Left kidney (tissue), 2 donors: ENCODE measurements around the gene R3HCC1L. TPM values are rescaled to one million over a fixed set of nuclear protein-coding genes. Genes with fewer than 3 reads are reported as not detected.
"Not testable (repeated sequence)": the region's sequence is repeated elsewhere in the genome, so short reads cannot be mapped to it uniquely, and the experiment has no call there.

Experiments
- DNase-seq: peaks from one replicate; pipeline ENCODE4 v3.0.0-alpha.2; 2013
- polyA plus RNA-seq: library from polyadenylated mRNA; unstranded; fragments of 120-200 nt; gene quantifications from one replicate; pipeline ENCODE4 v1.2.1, GENCODE V29; 2013; ENCODE audit not compliant: insufficient read length

The R3HCC1L gene
- polyA plus RNA-seq, 1 donor = 23.3 TPM

DNA sequence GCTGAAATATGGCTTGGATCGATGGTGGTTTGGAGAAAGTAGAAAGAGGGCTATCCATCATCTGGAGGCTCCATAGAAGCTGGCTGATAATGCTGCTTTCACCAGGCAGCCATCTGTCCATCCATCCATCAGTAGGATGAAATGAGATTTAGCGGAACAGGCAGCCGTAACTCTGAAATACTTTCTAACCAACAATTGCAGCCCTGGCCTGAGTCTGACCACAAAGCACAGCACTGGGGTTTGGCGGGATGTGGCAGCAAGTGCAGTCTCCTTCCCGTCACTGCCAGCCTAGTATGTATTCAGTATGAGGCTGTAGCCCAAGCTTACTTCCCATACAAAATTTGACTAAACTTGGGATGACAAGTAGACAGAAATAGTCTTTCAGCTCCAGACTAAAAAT is 38.0 kb downstream of the R3HCC1L start:
- no peak for DNase-seq

DNA sequence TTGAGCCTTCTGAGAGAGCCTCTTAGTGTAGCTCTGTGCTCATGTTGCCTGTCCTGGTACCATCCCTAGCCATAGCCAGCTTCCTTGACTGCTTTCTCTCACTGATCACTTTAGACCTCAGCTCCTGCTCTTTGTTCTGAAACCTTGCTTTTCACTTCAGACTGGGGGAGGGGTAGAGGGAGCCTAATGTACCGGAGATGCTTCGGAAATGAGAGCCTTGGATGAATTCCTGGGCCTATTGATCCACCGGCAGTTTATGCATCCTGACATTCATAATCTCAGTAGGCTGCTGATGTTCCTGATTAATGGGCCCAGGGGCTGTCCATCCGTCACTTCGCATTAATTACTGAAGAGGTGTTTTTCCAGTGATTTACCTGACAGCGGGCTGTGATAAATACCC is 38.8 kb downstream of the R3HCC1L start:
- no peak for DNase-seq

DNA sequence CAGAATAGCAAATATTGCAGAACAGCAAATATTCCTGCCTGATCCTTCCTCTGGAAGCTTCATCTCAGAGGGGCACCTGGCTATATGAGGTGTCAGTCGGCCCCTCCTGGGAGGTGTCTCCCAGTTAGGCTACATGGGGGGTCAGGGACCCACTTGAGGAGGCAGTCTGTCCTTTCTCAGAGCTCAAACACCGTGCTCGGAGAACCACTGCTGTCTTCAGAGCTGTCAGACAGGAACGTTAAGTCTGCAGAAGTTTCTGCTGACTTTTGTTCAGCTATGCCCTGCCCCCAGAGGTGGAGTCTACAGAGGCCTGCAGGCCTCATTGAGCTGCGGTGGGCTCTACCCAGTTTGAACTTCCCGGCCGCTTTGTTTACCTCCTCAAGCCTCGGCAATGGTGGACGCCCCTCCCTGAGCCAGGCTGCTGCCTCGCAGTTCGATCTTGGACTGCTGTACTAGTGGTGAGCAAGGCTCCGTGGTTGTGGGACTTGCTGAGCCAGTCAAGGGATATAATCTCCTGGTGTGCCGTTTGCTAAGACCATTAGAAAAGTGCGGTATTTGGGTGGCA is 48.0 kb downstream of the R3HCC1L start:
- DNase-seq = not testable (repeated sequence)

DNA sequence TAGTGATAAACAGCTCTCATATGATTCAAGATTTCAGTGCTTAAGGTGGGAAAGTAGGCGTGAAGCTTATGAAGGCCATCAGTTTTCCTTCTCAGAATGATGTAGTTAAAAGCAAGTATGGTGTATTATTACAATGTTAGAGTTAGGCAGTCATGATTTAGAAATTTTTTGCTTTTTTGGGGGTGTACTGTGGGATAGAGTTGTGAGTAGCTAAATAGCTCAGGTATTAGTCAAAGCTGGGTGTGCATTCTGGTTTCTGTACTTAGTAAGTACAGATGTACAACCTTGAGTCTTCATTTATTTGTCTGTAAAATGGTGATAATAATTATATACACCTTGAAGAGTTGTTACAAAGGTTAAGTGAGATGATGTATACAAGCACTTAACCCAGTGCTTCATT is 52.2 kb downstream of the R3HCC1L start:
- no peak for DNase-seq

DNA sequence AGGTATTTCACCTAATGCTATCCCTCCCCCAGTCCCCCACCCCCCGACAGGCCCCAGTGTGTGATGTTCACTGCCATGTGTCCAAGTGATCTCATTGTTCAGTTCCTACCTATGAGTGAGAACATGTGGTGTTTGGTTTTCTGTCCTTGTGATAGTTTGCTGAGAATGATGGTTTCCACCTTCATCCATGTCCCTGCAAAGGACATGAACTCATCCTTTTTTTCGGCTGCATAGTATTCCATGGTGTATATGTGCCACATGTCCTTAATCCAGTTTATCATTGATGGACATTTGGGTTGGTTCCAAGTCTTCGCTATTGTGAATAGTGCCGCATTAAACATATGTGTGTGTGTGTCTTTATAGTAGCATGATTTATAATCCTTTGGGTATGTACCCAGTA is 56.3 kb downstream of the R3HCC1L start:
- not testable (repeated sequence) for DNase-seq

DNA sequence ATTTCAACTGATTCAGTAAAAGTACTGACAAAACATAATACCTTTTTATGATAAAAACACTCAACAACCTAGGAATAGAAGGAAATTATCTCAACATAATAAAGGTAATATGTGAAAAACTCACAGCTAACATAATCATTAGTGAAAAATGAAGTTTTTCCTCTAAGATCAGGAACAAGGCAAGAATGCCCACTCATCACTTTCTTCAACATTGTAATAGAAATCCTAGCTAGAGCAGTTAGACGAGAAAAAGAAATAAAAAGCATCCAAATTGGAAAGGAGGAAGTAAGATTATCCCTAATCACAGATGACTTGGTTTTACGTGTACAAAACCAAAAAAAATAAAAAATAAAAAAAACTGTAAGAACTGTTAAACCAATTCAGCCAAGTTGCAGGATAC is 58.6 kb downstream of the R3HCC1L start:
- no peak for DNase-seq

DNA sequence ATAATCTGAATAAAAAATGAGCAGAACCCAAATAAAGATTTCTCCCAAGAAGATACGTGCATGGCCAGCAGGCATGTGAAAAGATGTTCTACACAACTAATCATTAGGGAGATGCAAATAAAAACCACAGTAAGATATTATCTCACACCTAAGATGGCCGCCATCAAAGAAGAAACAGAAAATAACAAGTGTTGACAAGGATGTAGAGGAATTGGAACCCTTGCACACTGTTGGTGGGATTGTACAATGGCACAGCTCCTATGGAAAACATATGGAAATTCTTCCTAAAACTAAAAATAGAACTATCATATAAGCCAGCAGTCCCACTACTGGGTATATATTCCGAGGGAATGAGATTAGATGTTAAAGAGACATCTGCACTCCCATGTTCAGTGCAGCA is 60.2 kb downstream of the R3HCC1L start:
- no peak for DNase-seq

DNA sequence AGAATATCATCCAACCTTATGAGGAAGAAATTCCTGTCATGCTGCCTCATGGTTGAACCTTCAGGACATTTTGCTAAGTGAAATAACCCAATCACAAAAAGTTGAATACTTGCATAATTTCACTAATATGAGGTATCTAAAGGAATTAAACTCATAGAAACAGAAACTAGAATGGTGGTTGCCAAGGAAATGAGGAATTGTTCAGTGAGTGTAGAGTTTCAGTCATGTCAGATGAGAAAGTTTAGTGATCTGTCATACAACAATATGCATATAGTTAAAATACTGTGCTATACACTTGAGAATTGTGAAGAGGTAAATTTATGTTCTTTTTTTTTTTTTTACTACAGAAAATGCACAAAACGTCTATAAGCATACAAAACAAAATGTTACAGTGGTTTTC is 60.7 kb downstream of the R3HCC1L start:
- no peak for DNase-seq

DNA sequence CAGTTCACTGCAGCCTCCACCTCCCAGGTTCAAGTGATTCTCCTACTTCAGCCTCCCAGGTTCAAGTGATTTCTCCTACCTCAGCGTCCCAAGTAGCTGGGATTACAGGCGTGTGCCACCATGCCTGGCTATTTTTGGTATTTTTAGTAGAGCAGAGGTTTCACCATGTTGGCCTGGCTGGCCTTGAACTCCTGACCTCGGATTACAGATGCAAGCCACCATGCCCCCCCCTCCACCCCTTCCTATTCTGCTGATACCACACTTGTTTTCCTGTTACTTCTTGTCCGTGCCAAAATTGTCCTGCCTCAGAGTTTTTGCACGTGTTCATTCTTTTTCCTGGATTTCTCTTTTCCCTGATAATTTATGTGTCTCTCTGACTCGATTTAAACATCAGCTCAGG is 62.5 kb downstream of the R3HCC1L start:
- DNase-seq = no peak

DNA sequence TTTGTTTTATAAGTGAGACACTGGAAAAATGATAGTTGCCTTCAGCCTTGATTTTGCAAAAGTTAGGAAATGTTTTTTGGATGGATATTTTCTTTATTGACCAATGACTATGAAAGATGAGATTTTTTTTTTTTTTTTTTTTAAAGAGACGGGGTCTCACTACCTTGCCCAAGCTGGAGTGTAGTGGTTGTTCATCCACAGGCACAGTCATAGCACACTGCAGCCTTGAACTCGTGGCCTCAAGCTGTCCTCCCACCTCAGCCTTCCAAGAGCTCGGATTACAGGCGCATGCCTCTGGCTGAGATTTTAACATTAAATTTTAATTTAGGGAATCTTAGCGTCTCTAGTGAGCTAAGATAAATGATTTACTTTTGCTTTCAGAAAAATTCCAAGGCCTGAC is 67.3 kb downstream of the R3HCC1L start:
- no peak for DNase-seq

DNA sequence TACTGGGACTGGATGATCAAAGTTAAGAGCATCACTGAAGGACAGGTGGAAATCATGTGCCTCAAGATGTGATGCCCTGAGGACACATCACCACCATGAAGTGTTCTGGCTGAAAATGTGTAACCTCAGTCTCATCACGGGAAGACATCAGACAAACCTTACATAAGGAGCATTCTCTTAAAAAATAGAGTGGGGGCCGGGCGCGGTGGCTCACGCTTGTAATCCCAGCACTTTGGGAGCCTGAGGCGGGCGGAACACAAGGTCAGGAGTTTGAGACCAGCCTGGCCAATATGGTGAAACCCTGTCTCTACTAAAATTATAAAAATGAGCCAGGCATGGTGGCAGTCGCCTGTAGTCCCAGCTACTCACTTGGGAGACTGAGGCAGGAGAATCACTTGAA is 67.9 kb downstream of the R3HCC1L start:
- no peak for DNase-seq

DNA sequence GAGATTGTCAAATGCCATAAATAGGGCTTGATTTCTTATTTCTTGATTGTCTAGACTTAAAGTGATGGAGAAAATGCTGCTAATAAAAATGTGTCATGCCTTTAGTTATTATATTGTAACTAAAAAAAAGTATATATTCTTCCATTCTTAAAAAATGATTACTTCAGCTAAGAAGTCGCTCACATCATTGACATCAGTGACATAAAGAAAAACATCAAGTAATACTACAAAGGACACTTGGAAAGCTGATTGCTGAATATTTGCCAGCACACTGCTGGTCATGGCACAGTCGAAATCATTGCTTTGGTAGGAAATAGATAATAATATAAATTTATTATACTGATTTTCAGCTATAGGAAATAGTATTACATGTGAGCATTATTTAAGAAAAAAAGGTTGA is 70.9 kb downstream of the R3HCC1L start:
- DNase-seq = no peak

DNA sequence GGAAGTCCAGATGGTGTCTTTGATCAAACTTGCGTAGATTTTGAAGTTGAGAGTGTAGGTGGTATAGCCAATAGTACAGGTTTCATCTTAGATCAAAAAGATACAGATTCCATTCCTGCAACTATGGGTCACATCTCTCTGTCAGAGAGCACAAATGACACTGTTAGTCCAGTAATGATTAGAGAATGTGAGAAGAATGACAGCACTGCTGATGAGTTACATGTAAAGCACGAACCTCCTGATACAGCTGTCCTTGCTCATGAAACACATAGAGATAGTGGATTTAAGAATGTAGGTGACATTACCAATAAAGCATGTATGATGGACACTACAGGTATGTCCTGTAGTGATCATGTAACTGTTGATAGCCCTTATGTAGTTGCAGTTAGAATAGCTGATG is 74.5 kb downstream of the R3HCC1L start:
- DNase-seq = no peak

DNA sequence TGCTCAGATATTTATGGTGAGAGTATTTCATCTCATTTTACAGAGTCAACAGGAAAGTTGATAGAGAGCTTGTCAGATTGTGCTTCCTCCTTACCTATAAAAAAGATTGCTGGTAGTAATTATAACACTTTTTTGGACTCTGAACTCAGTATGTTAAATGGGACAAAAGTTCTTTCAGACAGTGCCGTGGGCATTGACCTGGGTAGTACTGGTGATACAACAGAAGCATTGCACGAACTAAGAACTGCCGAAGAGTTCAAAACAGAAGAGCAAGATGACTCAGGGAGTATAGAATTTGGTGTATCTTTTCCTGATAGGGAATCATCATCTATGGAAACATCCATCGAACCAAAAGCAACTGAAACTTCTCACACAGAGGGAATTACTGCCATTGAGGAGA is 75.0 kb downstream of the R3HCC1L start:
- DNase-seq = no peak

DNA sequence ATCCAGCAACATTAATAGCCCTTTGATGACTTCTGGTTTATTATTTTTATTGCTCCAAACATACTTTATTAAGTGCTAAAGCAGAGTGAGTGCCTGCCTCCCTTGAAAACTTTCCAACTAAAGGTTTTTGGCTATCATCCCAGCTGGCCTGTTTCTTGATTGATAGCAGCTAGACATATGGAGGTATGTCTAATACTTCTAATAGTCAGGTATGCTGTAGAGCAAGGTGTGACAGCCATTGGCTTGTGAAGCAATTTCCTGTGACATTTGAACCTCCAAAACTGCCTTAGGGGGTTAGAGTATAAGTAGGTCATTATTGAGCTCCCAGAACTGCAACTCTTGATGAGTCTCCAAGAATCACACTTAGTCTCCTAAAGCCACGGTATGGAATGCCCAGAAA is 77.7 kb downstream of the R3HCC1L start:
- DNase-seq = no peak

DNA sequence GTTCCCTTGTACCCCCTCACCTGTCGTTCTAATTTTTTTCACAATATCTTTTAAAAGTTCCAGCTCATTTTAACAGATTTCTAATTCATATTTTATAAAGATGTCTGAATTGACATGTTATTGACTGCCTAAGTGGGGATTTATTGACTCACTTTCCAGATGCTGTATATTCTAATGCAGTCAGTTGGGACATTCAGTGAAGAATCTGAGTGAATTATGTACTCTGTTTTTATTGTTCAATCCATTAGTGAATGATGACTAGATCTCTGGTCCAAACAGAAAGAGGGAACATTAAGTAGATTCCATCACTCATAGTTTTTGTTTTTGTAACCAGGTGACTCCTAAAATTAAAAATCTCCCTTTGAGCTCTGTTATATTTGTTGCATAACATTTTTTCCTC is 79.3 kb downstream of the R3HCC1L start:
- no peak for DNase-seq

DNA sequence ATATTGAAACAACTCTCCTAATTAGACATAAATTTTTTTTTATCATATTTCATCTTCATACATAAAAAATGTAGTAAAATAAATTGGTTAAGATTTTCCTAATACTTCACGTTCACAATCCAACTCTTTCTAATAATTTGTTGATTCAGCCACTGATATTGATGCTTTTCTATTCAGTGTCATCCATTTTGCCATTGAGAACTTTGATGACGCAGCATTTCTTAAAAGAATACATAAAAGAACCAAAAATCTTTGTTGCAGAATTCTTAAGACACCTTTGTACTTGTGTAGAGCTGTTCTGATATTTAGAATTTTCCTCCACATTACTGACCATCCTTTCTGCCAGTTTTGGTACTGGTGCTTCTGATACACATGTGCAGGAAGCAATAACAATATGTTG is 80.9 kb downstream of the R3HCC1L start:
- no peak for DNase-seq

DNA sequence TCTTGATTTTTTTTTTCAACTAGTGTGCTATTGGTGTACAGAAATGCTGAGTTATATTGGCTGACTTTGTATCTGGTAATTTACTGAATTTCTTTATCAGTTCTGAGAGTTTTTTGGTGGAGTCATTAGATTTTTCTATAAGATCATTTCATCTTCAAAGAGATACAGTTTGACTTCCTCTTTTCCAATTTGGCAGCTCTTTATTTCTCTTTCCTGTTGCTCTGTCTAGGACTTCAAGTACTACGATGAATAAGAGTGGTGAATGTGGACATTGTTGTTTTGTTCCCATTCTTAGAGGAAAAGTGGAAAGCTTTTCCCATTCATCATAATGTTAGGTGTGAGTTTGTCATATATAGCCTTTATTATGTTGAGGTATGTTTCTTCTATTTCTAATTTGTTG is 83.3 kb downstream of the R3HCC1L start:
- DNase-seq = no peak

DNA sequence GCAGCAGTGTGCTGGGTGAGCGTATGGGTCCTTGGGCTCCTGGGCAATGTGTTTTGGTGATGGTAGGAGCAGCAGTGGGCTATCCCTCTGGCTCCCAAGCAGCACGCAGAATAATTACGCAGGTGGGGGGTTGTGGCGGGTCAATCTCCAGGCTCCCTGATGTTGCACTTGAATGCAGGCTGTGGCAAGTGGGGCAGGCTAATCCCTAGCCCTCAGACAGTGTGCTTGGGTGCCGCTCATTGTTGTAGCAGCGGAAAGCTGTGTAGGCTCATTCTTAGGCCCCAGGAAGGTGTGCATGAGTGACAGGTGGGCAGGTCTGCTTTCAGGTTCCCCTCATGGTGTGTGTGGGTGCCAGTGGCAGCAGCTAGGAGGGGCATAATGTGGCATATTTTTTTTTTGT is 89.4 kb downstream of the R3HCC1L start:
- DNase-seq = no peak

DNA sequence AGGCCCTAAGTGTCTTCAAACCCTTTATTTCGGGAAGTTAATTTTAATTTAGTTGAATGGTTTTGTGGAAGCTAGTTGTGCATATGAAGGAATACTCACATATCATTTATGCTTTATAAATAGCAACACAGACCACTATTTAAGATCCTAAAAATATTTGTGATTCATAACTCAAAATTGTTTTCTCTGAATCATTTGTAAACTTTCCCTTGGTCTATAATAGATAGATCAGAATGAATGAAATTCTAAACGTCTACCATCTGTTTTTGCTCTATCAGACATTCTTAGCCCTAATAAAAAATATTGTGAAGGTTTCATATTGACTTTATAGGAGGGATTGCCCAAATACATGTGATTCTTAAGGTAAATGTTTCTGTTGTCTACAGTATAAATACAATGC is 90.1 kb downstream of the R3HCC1L start:
- no peak for DNase-seq

DNA sequence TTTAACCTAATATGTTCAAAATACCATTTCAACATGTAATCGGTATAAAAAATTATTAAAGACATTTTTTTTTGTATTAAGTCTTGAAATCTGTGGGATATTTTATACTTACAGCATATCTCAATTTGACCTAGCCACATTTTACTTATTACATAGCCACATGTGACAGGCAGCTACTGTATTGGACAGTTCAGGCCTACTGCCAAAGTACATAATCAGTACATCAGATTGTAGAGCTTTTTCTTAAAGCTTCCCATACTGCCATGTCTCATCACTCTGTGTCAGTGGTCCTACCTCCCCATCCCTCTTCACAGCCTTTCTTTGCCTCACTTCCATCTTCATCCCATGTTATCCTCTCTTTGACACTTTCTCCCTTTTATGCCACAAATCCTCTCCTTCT is 90.5 kb downstream of the R3HCC1L start:
- no peak for DNase-seq

DNA sequence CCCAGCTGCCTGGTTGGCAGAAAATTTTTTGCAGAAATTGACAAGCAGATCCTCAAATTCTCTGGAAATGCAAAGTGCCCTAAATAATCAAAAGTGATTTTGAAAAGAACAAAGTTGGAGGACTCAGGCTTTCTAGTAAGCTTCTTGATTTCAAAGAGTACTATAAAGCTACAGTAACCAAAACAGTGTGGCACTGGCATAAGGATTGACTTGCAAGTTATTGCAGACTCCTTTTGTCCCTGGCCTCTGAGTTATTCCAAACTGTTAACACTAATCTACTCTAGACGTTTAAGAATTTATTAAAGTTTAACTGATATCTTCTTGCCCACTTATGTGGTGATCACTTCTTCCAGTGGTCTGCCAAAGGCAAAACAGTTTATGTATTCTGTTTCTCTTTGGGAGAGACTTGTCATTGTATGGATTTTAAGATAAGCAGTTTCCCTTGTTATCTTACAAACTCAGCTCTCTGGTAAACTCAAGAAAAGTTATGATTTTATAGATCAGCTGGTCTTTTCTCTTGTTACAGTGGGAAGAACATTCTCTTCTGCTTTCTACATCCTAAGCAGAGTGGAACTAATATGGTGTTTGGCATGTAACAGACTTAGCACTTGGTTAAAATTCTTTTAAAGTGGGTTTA is 92.2 kb downstream of the R3HCC1L start:
- no peak for DNase-seq

DNA sequence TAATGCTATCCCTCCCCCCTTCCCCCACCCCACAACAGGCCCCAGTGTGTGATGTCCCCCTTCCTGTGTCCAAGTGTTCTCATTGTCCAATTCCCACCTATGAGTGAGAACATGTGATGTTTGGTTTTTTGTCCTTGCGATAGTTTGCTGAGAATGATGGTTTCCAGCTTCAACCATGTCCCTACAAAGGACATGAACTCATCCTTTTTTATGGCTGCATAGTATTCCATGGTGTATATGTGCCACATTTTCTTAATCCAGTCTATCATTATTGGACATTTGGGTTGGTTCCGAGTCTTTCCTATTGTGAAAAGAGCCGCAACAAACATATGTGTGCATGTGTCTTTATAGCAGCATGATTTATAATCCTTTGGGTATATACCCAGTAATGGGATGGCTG is 93.3 kb downstream of the R3HCC1L start:
- not testable (repeated sequence) for DNase-seq

DNA sequence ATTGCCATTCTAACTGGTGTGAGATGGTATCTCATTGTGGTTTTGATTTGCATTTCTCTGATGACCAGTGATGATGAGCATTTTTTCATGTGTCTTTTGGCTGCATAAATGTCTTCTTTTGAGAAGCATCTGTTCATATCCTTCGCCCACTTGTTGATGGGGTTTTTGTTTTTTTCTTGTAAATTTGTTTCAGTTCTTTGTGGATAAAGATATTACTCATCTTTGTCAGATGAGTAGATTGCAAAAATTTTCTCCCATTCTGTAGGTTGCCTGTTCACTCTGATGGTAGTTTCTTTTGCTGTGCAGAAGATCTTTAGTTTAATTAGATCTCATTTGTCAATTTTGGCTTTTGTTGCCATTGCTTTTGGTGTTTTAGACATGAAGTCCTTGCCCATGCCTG is 93.8 kb downstream of the R3HCC1L start:
- not testable (repeated sequence) for DNase-seq

DNA sequence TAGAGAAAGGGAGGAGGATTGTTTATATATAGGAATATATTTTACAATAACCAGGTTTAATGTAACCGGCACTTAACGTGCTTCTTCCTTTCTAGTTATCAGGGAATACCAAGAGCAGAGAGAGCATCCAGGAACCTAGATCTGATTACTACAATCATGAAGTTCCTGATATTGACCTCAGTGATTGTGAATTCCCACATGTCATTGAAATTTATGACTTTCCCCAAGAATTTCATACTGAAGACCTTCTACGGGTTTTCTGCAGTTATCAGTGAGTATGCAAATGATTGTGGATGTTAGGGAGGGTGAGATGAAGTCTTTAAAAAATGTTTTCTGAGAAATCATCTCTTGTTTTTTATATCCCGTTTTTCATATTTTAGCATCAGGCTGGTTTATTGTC is 97.0 kb downstream of the R3HCC1L start:
- DNase-seq = no peak
